K562 (cell line): ENCODE data around the gene MYMX. TPM values are rescaled to one million over a fixed set of nuclear protein-coding genes. Genes with fewer than 3 reads are reported as not detected.

ENCODE experiments used
- CBX1 ChIP-seq: sonication (generic); IDR thresholded peaks from 2 replicates; pipeline ENCODE4 v1.6.1; 2016; ENCODE audit warnings: antibody characterized with exemption, low read depth, mild to moderate bottlenecking
- CEBPB ChIP-seq: fragments of 450-650 bp; IDR thresholded peaks from 2 replicates; pipeline ENCODE4 v1.6.1; 2016; ENCODE audit warnings: missing genetic modification characterization, missing compliant biosample characterization
- DDX20 ChIP-seq: fragments of 450-650 bp; IDR thresholded peaks from 2 replicates; pipeline ENCODE4 v1.6.1; 2016; ENCODE audit warnings: missing genetic modification characterization, low read depth, mild to moderate bottlenecking, missing compliant biosample characterization, moderate library complexity
- E2F8 ChIP-seq: fragments of 450-650 bp; IDR thresholded peaks from 2 replicates; pipeline ENCODE4 v1.7.1; 2018; ENCODE audit warnings: mild to moderate bottlenecking, low read depth; ENCODE audit not compliant: partially characterized antibody
- ESRRB ChIP-seq: fragments of 250-450 bp; sonication (Bioruptor Pico); IDR thresholded peaks from 2 replicates; pipeline ENCODE4 v1.5.0; 2020; ENCODE audit warnings: mild to moderate bottlenecking, moderate library complexity, borderline replicate concordance
- FOXA1 ChIP-seq: fragments of 450-650 bp; IDR thresholded peaks from 2 replicates; pipeline ENCODE4 v1.6.1; 2016; ENCODE audit warnings: mild to moderate bottlenecking, borderline replicate concordance
- GABPB1 ChIP-seq: sonication (generic); formaldehyde crosslinking; IDR thresholded peaks from 2 replicates; pipeline ENCODE4 v1.8.0; 2022; ENCODE audit warnings: mild to moderate bottlenecking, missing genetic modification reagents
- IRF9 ChIP-seq: fragments of 450-650 bp; IDR thresholded peaks from 2 replicates; pipeline ENCODE4 v1.6.1; 2016; ENCODE audit warnings: missing biosample characterization, missing genetic modification characterization
- MCM5 ChIP-seq: fragments of 450-650 bp; IDR thresholded peaks from 2 replicates; pipeline ENCODE4 v1.6.1; 2016; ENCODE audit warnings: low read depth
- NFRKB ChIP-seq: fragments of 450-650 bp; IDR thresholded peaks from 2 replicates; pipeline ENCODE4 v1.6.1; 2016; ENCODE audit warnings: low read depth
- NR3C1 ChIP-seq: sonication (generic); formaldehyde crosslinking; IDR thresholded peaks from 2 replicates; pipeline ENCODE4 v1.8.1; 2022; ENCODE audit warnings: missing genetic modification reagents
- PYGO2 ChIP-seq: fragments of 450-650 bp; IDR thresholded peaks from 2 replicates; pipeline ENCODE4 v1.6.1; 2016; ENCODE audit warnings: mild to moderate bottlenecking, missing genetic modification characterization, moderate library complexity, missing compliant biosample characterization
- SIN3A ChIP-seq, 2 experiments: fragments of 150-350 bp in 1 of 2; IDR thresholded peaks; 2 replicates each; pipeline ENCODE4 v1.6.1; 2011 to 2016; ENCODE audit warnings: borderline replicate concordance in 2 of 2, low read depth in 2 of 2, low read length in 2 of 2, mild to moderate bottlenecking in 2 of 2, moderate library complexity in 2 of 2; ENCODE audit not compliant: control insufficient read depth in 1 of 2
- SMAD2 ChIP-seq: fragments of 150-350 bp; IDR thresholded peaks from 2 replicates; pipeline ENCODE4 v1.6.1; 2014; ENCODE audit warnings: low read depth, mild to moderate bottlenecking, low read length
- SMARCC2 ChIP-seq: fragments of 450-650 bp; IDR thresholded peaks from 2 replicates; pipeline ENCODE4 v1.6.1; 2017; ENCODE audit warnings: antibody characterized with exemption, moderate library complexity, mild to moderate bottlenecking, low read depth
- VEZF1 ChIP-seq: fragments of 200-800 bp; sonication (Bioruptor generic); IDR thresholded peaks from 2 replicates; pipeline ENCODE4 v1.6.1; 2017; ENCODE audit warnings: missing genetic modification characterization, missing compliant biosample characterization
- ZNF79 ChIP-seq: fragments of 250-450 bp; sonication (Bioruptor Pico); IDR thresholded peaks from 2 replicates; pipeline ENCODE4 v1.4.0; 2020; ENCODE audit warnings: low read depth, mild to moderate bottlenecking, moderate library complexity
- polyA plus RNA-seq, 8 experiments: library from polyadenylated mRNA; depleted of rRNA in 4 of 8; stranded (reverse) in 5 of 8; unstranded in 3 of 8; fragments of >200 nt; fragmentation: Nextera tagmentation in 2 of 8; fragmentation: Illumina TruSeq in 1 of 8; extraction: Ambion mirVana in 2 of 8; extraction: Trizol in 1 of 8; gene quantifications; 2 replicates each; pipeline versions ENCODE4 v1.2.1 to v1.2.3, GENCODE V29; 2011 to 2014; ENCODE audit warnings: inconsistent platforms in 1 of 8, missing spikeins in 1 of 8
- total RNA-seq, 7 experiments: library from RNA; depleted of rRNA in 6 of 7; stranded (reverse); fragments of >200 nt in 6 of 7; fragmentation: Illumina TruSeq in 2 of 7; extraction: Trizol in 2 of 7; gene quantifications; 2 replicates each; pipeline versions ENCODE4 v1.2.1 to v1.2.3, GENCODE V29; 2011 to 2021; ENCODE audit warnings: low replicate concordance in 1 of 7

MYMX gene
- total and polyA plus RNA-seq, 9 of the 15 experiments (the other 6 are each of a cell fraction or from before 2014, with no cell fraction given) = 0.12 TPM; not detected in 8

- no peak for TF ChIP-seq MCM5
- TF ChIP-seq CBX1 = 0 out of 2 replicates have a peak, but pooled peaks have one; percentile 58
- no peak for TF ChIP-seq ESRRB
- TF ChIP-seq DDX20 (tag) = no peak
- no peak for TF ChIP-seq IRF9 (tag)
- TF ChIP-seq SMARCC2 = peak; percentile 71; the same call in 1 of the 2 replicates
- 0 out of 2 replicates have a peak, but pooled peaks have one; percentile 3 for TF ChIP-seq ZNF79
- TF ChIP-seq SMAD2 = no peak
- no peak for TF ChIP-seq E2F8
- TF ChIP-seq CEBPB = no peak
- TF ChIP-seq VEZF1 (CRISPR knock-in tag) = peak; percentile 77
- TF ChIP-seq PYGO2 (tag) = no peak
- TF ChIP-seq FOXA1 = no peak
- peak; percentile 45; the same call in 1 of the 2 replicates for TF ChIP-seq GABPB1 (CRISPR knock-in tag)
- TF ChIP-seq NFRKB = no peak
- no peak for TF ChIP-seq NR3C1 (CRISPR knock-in tag)
- TF ChIP-seq SIN3A (IDR thresholded peaks at IDR 0.05; ENCODE audit: borderline replicate concordance in 2 of 2, control insufficient read depth in 1 of 2, low read depth in 2 of 2, low read length in 2 of 2) = peak in 1 of 2 experiments; percentile 19; a peak in 1 of 4 replicates
Measured at GRCh38 chr6:44225579-44226325, 9.0 kb downstream of the MYMX start (continued).
